ENCODE measurements around the gene MERTK.
A peak's percentile ranks its signal among the peaks of the same experiment; 100 is the strongest.
"Not testable (repeated sequence)": the region's sequence is repeated elsewhere in the genome, so short reads cannot be mapped to it uniquely, and the experiment has no call there.

MERTK gene

GRCh38 chr2:112048887-112049286 is 150.5 kb downstream of the MERTK start:
- DNase-seq, result peak; percentile 59

- no peak for DNase-seq
Observed at GRCh38 chr2:112050316-112050715, 151.9 kb downstream of the MERTK start.

GRCh38 chr2:112053917-112054846 is 155.8 kb downstream of the MERTK start:
- DNase-seq, result peak; percentile 95

GRCh38 chr2:112054847-112055729 is 156.7 kb downstream of the MERTK start, which contains the start of gene TMEM87B:
TMEM87B (plus strand) TSS chr2:112055269; CDS start chr2:112055592, 323 bp downstream.
- DNase-seq, result peak; percentile 98

- peak; percentile 42 for DNase-seq
Observed at GRCh38 chr2:112055730-112056625, 157.6 kb downstream of the MERTK start.

GRCh38 chr2:112056626-112056987 is 158.2 kb downstream of the MERTK start:
- no peak for DNase-seq

GRCh38 chr2:112059671-112060070 is 161.3 kb downstream of the MERTK start:
- no peak for DNase-seq

GRCh38 chr2:112061299-112061698 is 162.9 kb downstream of the MERTK start:
- DNase-seq, result no peak

GRCh38 chr2:112061840-112062239 is 163.4 kb downstream of the MERTK start:
- DNase-seq, result no peak

GRCh38 chr2:112062894-112063293 is 164.5 kb downstream of the MERTK start:
- no peak for DNase-seq

GRCh38 chr2:112065486-112065885 is 167.1 kb downstream of the MERTK start:
- no peak for DNase-seq

GRCh38 chr2:112065966-112066365 is 167.6 kb downstream of the MERTK start:
- DNase-seq, result no peak

- not testable (repeated sequence) for DNase-seq
Observed at GRCh38 chr2:112069794-112070193, 171.4 kb downstream of the MERTK start.

- no peak for DNase-seq
Observed at GRCh38 chr2:112073875-112074274, 175.5 kb downstream of the MERTK start.

GRCh38 chr2:112074506-112074905 is 176.1 kb downstream of the MERTK start:
- DNase-seq, result no peak

GRCh38 chr2:112075490-112076260 is 177.3 kb downstream of the MERTK start:
- no peak for DNase-seq

- DNase-seq, result no peak
Observed at GRCh38 chr2:112077814-112078213, 179.4 kb downstream of the MERTK start.

Data from CD4-positive, alpha-beta T cell treated with Interleukin-4 for 4 hours (primary cell).